NCI-H146 treated with DMSO at 0.1 percent for 48 hours (cell line): ENCODE data around the gene STXBP2.

Experiments
- DNase-seq: peaks from one replicate; lab custom pipeline; 2025; ENCODE audit not compliant: unreplicated experiment; lab: John Stamatoyannopoulos, UW

Gene STXBP2

DNA sequence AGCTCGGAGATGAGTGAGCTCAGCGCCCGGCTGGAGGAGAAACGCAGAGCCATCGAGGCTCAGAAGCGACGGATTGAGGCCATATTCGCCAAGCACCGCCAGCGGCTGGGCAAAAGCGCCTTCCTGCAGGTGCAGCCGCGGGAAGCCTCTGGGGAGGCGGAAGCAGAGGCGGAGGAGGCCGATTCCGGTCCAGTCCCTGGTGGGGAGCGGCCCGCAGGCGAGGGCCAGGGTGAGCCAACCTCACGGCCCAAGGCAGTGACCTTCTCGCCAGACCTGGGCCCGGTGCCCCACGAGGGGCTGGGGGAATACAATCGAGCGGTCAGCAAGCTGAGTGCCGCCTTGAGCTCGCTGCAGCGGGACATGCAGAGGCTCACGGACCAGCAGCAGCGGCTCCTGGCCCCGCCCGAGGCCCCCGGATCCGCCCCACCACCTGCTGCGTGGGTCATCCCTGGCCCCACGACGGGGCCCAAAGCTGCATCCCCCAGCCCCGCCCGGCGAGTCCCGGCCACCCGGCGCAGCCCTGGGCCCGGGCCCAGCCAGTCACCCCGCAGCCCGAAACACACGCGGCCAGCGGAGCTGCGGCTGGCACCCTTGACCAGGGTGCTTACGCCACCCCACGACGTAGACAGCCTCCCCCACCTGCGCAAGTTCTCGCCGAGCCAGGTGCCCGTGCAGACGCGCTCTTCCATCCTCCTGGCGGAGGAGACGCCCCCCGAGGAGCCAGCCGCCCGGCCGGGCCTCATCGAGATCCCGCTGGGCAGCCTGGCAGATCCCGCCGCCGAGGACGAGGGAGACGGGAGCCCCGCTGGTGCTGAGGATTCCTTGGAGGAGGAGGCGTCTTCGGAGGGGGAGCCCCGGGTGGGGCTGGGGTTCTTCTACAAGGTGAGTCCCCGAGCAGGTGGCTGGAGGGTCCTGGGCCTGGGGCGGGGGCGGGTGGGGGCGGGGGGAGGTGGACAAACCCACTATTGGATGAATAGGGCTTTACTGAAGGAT lies 24.3 kb upstream of the STXBP2 start:
- no peak for DNase-seq

DNA sequence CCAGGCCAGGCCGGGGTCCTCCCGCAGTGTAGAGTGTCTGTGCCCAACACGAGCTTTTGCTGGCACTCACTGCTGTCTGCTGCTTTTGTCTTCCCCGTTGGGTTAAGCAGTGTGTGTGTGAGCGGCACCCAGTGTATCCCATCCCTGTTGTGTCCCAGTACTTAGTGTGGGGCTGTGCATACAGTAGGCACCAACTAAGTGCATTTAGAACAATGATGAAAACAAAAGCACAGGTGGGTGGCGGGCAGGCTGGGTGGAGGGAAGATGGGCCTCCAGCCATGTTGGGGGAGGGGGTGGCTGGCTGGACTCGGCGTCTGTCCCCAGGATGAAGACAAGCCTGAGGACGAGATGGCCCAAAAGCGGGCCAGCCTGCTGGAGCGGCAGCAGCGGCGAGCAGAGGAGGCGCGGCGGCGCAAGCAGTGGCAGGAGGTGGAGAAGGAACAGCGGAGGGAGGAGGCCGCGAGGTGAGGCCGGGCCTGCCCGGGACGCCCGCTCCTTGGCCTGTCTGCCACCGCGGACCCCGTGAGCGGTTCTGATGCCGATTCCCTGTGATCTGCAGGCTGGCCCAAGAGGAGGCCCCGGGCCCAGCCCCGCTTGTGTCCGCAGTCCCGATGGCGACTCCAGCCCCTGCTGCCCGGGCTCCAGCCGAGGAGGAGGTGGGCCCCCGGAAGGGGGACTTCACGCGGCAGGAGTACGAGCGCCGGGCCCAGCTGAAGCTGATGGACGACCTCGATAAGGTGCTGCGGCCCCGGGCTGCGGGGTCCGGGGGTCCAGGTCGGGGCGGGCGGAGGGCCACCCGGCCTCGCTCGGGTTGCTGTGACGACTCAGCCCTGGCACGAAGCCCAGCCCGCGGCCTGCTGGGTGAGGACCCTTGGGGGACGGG lies 21.8 kb upstream of the STXBP2 start:
- no peak for DNase-seq

DNA sequence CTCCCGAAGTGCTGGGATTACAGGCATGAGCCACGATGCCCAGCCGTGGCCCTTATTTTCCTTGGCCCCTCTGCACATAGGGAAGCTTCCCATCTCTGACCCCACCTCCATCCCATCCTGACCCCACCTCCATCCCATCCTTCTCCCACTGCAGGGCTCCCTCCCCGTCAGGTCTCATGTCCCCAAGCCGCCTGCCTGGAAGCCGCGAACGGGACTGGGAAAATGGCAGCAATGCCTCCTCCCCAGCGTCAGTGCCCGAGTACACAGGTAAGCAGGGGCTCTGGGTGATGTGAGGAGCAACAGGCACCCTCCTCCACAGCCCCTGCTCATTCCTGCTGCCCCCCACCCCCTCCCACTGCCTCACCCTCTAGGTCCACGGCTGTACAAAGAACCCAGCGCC lies 19.7 kb upstream of the STXBP2 start:
- DNase-seq, result no peak

DNA sequence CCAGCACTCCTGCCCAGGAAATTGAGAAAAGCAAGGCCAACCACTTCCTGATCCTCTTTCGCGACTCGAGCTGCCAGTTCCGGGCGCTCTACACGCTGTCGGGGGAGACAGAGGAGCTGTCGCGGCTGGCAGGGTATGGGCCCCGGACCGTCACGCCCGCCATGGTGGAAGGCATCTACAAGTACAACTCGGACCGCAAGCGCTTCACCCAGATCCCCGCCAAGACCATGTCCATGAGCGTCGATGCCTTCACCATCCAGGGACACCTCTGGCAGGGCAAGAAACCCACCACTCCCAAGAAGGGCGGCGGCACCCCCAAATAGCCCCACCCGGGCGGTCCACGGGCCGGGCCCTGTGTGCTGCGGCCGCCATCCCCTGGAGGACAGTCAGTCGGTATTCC lies 19.2 kb upstream of the STXBP2 start:
- no peak for DNase-seq

DNA sequence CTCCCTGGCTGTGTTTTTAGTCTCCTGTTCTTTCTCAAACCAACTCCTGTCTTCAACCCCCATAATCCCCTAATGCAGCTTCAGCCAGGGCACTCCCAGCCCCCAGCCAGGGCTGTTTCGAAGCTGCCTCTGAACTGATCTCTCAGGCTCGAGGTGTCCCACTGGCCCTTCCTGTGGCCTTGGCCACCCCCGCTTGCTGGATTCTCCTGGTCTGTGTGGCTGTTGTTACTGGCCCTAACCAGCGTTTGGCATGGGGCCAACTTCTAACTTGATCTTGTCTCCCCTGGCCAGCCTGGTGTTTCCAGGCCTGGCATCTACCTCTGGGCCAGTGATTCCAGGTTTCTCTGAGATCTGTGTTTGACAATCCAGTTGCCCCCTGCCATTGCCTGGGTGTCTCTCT lies 18.6 kb upstream of the STXBP2 start:
- no peak for DNase-seq

DNA sequence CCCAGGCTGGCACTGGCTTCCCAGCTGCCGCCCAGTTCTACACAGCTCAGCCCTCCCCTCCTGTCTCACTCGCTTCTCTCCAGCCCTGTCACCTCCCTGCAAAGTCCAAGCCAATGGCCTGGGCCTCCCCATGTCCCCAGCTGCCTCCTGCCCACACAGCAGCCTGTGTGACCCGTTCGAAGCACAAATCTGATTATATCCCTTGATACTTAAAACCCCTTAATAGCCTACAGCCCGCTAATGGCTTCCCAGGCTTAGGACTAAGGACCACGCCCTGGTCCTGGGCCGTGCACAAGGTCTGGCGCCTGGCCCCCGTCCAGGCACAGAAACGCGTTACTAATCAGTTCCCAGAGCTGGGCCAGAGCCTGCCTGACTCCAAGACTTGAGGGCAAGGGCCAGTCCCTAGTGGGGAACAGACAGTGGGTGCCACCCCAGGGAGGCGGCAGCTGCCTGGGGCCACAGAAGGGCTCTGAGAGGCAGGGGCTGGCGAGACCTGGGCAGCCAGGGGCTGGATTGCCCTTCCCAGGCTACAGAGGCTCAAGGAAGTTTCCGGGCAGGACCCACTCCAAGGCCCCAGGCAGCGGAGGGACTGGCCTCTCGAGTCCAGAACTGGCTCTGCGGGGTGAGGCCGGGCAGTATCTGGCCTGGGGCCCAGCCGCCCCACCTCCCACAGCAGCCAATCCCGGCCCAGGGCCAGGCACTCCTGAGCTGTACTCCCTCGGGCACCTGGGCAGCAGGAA lies 18.0 kb upstream of the STXBP2 start:
- DNase-seq, result no peak

DNA sequence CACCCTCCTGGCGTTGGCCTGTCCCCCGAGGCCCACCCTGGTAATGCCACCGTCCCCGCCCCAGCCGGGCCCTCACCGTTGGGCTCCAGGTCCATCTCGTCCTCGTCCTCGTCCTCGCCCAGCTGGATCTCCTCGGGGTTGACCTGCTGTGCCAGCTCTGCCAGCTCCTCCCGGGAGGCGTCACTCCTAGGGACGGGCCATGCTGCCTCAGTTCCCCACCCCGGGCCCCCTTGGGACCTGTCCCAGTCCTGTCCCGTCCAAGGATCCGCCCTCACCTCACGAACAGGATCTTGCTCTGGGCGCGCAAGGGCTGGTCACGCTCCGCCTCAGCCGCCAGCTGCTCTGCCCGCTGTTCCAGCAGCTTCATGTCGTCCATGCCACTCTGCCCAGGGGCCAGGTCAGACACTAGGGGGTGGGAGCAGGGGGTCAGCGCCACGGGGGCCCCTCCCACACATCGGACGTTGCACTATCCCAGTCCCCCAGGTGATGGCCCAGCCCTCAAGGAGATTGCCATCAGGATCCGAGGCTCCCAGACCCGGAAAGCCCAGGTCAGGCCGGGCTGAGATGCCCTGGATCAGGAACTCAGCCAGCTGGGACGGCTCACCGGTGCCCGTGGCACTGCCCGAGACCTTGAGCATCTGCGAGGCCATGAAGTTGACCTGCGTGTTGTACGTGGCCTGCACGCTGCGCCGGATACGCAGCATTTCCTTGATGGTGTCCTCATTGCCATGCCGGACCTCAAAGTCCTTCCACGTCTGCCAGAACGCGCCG lies 17.1 kb upstream of the STXBP2 start:
- DNase-seq, result no peak

DNA sequence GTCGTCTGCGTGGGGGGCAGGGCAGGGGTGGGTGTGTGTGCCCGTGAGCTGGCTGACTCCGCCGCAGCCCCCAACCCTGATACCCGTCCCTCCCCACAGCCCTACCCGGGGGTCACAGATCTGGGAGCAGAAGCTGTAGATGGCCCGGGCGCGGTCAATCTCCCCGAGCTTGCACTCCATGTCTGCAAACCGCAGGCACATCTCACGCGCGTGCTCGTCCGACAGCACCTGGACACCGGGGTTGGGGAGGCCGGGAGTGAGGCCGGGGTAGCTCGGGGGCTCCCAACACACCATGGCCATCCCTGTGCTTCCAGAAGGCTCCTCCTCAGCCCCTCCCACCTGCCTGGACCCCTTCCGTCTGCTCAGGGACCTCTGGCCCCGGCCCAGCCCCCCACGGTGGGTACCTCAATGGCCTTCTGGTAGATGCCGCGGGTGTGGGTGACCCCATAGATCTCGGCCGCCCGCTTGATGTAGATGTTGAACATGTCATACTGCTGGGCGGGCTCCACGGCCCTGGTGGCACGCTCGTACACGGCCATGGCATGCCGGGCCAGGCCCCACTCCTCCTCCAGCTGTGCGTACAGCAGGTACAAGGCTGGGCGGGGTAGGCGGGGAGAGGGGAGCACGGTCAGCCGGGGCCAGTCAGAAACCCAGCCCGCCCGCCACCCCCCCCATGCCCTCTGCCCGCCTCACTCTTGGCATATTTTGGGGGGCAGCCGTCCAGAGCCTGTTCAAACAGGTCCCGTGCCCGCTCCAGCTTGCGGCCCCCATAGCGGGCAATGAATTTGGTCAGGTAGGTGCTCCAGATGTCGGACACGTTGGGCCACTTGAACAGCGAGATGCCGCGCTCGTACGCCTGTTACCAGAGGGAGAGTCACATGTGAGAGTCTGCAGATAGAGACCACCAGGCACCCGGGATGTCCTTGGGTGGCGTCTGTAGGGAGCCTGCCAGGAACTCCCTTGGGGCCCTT lies 16.2 kb upstream of the STXBP2 start:
- no peak for DNase-seq

DNA sequence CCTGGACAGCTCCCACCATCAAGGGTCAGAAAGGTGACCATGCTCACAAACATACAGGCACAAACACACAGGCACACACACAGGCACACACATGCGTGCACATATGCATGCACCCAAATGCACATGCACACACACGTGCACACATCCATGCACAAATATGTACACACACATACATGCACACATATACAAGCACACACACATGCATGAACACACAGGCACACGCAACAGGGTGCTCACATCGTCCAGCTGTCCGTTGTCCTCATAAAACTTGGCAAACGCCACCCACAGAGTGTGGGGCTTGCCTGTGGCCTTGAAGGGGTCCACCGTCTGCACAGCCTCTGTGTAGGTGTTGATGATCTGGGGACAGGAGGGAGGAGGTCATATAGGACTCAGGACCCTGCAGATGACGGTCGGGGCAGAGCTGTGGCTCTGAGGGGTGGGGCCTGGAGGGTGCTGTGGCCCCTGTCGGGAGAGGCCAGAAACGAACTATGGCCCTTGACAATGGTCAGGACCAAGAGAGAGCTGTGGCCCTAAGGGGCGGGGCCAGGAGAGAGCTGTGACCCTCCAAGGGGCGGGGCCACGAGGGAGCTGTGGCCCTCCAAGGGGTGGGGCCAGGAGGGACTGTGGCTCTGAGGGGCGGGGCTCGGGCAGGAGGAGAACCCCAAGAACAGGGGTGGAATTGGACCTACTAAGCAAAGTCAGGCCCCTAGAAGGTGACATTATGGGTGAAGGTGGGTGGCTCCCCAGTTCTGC lies 13.8 kb upstream of the STXBP2 start:
- no peak for DNase-seq

DNA sequence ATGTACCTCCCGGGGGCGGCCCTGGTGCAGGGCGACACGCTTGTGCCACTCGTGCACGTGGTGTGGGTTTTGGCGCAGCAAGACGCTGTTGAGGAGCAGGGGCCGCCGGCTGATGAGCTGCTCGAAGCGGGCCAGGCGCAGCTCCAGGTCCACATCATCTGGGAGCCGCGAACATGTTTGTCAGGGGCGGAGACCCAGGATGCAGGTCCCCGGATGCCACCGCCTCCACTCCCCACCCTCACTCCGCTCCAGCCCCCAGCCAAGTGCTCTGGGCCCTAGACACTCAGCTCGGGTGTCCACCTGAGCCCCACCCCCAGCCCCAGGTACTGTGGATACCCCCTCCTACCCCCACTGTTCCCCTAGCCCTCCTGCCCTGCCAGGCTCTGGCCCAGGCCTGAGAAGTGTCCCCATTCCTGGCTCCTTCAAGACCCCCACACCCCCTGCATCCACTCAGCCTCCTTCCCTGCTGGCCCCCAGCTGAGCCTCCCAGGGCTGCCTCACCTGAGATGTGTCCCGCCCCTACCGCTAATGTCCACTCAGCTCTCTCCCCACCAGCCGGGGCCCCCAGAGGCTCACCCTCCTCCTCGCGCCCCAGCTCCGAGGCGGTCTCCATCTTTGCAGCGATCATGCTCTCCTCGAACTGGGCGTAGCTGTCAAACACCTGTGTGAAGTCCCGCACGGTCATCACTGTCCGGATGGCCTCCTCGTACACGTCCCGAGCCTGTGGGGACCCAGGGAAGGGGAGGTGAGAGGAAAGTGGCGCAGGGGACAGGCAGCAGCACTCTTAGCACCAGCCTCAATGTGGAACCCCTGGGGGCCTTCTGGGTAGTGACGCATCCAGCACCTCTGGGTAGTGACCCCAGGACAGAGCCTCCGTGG lies 12.9 kb upstream of the STXBP2 start:
- no peak for DNase-seq

DNA sequence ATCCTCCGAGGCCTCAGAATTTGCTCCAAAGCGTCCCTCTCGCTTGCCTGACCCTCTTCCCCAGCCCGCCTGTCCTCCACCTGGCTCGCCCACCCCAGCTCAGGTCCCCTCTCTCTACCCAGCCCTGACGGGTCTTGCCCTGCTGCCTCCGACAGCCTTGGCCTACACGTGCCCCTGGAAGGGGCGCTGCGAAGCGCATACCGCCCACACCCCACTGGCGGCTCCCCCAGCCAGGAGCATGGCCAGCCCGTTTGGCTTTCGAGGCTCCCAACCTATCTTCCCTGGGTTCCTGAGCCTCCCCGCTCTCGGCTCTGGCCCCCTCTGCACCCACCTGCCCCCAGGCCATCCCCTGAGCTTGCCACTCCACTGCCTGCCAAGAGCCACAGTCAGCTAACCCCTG lies 12.1 kb upstream of the STXBP2 start:
- no peak for DNase-seq

DNA sequence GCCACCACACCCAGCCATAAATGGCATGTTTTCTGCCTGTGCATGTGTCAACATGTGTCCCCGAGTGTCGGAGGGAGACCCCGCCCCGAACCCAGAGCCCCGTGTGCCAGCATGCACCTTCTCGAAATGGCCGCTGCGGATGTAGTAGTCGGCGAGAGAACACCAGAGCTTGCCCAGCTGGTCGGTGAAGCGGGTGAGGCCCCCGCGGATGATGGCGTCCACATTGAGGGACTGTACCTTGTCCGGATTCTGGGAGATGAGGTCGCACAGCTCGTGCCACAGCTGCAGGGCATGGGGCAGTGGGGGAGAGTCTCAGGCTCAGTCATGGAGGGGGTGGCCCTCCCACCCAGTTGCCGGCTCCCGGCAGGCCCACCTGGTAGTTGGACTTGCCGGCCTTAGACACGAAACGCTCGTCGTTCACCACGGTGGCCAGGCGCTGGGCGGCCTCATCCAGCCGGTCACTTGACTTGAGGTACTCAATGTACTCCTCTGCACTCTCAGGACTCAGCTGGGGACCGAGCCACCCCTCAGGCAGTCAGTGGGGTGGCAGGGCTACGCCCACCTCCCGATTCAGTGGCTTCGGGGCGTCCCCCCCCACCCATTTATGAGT lies 11.0 kb upstream of the STXBP2 start:
- no peak for DNase-seq

DNA sequence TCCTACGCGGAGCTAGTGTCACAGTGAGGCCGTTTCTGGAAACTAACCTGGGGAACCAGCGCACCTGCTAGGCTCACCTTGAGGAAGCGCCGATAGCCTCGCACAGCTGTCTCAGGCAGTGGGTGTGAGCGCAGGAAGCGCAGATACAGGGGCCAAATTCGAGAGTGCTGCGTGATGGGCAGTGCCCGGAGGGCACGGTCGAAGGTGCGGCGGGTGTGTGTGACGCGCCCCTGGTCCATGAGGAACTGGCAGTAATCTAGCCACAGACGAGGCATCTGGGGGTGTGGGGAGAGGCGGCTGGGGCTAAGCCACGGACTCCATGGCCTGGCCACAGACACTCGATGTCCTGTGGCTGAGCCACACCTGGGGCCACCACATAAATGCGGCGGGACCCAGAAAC lies 9.7 kb upstream of the STXBP2 start:
- no peak for DNase-seq

DNA sequence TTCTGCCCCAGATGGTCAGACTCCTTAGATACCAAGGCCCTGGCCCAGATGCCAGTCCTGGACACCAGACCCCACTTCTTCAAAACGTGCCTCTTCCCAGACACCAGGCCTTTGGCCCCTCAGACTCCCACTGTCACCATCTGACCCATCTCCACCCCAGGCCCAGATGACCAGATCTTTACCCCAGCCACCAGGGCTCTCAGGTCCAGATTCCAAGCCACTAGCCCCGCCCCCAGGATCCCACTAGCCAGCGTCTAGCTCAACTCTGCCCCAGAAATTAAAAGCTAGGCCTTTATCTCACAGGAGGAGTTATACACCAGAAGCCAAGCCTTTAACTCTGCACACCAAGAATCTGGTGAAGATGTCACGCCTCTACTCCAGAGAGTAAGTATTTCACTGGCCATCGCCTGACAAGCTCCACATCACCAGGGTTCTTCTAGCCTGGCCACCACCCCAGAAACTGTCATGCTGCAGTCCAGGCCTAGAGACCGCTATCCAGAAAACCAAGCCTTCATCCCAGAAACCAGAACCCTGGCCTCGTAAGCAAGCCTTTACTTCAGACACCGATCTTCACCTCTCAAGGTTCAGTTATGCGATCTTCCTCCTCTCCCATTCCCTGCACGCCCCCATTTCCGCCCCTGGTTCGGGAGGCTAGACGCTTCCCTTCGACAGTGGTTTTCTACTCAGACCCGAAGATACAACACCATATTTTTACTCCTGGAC lies 8.2 kb upstream of the STXBP2 start:
- DNase-seq, result no peak

DNA sequence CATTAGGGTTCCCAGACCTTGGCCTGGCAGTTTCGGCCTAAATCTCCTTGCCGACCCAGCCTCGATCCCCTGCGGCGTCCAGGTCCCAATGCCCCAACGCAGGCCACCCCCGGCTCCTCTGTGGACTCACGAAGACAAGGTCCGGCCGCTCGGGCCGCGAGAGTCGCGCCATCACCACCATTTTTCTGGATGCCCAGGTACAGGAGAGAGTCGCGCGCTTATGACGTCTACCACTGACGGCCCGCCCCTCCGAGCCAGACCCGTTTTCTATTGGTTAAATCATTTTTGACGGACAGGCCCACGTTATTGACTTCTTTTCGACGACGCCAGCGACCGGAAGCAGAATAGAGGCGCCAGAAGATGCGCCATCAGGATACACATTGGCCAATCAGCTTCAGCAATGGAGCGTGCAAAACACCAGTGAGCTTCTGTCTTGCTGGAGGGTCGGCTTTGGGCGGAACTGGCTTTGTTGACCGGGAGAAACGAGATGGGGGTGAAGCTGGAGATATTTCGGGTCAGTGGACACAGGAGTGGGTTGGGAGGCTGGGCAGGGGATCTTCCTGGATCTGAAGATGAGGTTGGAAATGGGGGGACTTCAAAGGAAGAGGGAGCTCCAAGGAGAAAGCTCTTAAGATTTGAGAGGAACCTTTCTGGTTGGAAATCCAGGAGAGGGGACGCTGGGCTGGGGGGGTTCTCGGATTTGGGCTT lies 7.4 kb upstream of the STXBP2 start, which contains the start of the genes PET100 and XAB2:
Gene PET100 (plus strand): TSS at position 447 of the 708 bp plus-strand sequence. CDS start 41 bp downstream, at position 488.
Gene XAB2 (minus strand): TSS at position 199 of the 708 bp plus-strand sequence. CDS start 18 bp downstream, at position 181.
- peak; percentile 94 for DNase-seq

DNA sequence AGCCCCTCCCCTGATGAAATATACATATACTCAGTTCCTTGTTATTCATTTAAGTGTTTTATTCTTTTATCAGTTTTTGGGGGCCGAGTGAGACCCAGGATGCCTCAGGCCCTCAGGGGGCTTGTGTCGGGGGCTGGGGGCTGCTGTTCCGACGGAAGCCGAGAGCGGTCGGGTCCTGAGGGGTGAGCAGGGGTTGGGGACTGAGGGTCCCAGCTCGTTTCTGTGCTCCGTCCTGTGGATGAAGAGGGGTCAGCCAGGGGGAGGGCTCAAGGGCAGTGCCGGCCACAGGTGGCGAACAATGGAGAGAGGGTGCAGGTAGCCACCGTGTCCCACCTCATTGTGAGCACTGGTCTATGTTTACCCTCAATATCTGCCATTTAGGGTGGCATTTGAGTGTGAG lies 5.3 kb upstream of the STXBP2 start:
- DNase-seq, result no peak
